ENCODE data around the gene ATAD3B. TPM values are rescaled to one million over a fixed set of nuclear protein-coding genes. Genes with fewer than 3 reads are reported as not detected.

Gene ATAD3B
- total and polyA plus RNA-seq, 2 of the 13 experiments (the other 11 are each of a cell fraction or from before 2014, with no cell fraction given), result 9.6 to 31.1 TPM

DNA sequence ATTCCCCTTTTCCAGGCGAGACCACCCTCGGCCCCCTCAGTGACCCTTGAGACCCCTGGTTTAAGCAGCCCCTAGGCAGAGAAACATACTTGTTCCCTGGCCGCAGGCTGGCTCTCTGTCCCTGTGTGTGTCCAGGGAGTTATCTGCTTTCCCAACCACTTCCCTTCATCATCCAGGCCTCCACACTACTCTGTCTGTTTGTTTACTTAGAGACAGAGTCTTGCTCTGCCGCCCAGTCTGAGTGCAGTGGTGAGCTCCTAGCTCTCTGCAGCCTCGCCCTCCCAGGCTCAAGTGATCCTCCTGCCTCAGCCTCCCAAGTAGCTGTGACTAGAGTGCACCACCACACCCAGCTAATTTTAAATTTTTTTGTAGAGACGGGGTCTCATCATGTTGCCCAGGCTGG is 41.9 kb upstream of the ATAD3B start (continued):
- TF ChIP-seq, protein P1, sequence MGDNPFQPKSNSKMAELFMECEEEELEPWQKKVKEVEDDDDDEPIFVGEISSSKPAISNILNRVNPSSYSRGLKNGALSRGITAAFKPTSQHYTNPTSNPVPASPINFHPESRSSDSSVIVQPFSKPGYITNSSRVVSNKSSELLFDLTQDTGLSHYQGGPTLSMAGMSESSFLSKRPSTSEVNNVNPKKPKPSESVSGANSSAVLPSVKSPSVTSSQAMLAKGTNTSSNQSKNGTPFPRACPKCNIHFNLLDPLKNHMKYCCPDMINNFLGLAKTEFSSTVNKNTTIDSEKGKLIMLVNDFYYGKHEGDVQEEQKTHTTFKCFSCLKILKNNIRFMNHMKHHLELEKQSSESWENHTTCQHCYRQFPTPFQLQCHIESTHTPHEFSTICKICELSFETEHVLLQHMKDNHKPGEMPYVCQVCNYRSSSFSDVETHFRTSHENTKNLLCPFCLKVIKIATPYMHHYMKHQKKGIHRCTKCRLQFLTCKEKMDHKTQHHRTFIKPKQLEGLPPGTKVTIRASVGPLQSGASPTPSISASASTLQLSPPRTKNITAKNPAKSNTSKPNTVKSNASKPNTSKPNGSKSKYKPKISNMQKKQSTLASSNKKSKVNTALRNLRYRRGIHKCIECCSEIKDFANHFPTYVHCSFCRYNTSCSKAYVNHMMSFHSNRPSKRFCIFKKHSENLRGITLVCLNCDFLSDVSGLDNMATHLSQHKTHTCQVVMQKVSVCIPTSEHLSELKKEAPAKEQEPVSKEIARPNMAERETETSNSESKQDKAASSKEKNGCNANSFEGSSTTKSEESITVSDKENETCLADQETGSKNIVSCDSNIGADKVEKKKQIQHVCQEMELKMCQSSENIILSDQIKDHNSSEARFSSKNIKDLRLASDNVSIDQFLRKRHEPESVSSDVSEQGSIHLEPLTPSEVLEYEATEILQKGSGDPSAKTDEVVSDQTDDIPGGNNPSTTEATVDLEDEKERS (CRISPR knock-in tag; IDR thresholded peaks at IDR 0.05), result no peak; the same call in 1 of the 2 replicates
- TF ChIP-seq SIN3A (IDR thresholded peaks at IDR 0.05; ENCODE audit: borderline replicate concordance, low read depth, low read length), result peak; percentile 15; the same call in 1 of the 2 replicates
- peak; percentile 97 for TF ChIP-seq KDM1A (CRISPR knock-in tag; IDR thresholded peaks at IDR 0.05)
- TF ChIP-seq ZFP36 (IDR thresholded peaks at IDR 0.05; ENCODE audit: borderline replicate concordance, low read depth, low read length, partially characterized antibody), result peak; percentile 11
- 0 out of 2 replicates have a peak, but pooled peaks have one; percentile 20 for TF ChIP-seq ZNF205 (CRISPR knock-in tag; IDR thresholded peaks at IDR 0.05)
- peak; percentile 74 for TF ChIP-seq FOXA3 (CRISPR knock-in tag; IDR thresholded peaks at IDR 0.05)
- TF ChIP-seq POLR2G (IDR thresholded peaks at IDR 0.05; ENCODE audit: low read depth, low read length), result peak; percentile 29; the same call in 1 of the 2 replicates
- TF ChIP-seq ZNF510 (CRISPR knock-in tag; IDR thresholded peaks at IDR 0.05; ENCODE audit: low read depth), result no peak
- no peak for TF ChIP-seq SALL2 (CRISPR knock-in tag; IDR thresholded peaks at IDR 0.05)
- TF ChIP-seq, protein P2, sequence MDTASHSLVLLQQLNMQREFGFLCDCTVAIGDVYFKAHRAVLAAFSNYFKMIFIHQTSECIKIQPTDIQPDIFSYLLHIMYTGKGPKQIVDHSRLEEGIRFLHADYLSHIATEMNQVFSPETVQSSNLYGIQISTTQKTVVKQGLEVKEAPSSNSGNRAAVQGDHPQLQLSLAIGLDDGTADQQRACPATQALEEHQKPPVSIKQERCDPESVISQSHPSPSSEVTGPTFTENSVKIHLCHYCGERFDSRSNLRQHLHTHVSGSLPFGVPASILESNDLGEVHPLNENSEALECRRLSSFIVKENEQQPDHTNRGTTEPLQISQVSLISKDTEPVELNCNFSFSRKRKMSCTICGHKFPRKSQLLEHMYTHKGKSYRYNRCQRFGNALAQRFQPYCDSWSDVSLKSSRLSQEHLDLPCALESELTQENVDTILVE (CRISPR knock-in tag; IDR thresholded peaks at IDR 0.05), result no peak
- TF ChIP-seq MIER2 (CRISPR knock-in tag; IDR thresholded peaks at IDR 0.05), result no peak
- TF ChIP-seq, protein P3, sequence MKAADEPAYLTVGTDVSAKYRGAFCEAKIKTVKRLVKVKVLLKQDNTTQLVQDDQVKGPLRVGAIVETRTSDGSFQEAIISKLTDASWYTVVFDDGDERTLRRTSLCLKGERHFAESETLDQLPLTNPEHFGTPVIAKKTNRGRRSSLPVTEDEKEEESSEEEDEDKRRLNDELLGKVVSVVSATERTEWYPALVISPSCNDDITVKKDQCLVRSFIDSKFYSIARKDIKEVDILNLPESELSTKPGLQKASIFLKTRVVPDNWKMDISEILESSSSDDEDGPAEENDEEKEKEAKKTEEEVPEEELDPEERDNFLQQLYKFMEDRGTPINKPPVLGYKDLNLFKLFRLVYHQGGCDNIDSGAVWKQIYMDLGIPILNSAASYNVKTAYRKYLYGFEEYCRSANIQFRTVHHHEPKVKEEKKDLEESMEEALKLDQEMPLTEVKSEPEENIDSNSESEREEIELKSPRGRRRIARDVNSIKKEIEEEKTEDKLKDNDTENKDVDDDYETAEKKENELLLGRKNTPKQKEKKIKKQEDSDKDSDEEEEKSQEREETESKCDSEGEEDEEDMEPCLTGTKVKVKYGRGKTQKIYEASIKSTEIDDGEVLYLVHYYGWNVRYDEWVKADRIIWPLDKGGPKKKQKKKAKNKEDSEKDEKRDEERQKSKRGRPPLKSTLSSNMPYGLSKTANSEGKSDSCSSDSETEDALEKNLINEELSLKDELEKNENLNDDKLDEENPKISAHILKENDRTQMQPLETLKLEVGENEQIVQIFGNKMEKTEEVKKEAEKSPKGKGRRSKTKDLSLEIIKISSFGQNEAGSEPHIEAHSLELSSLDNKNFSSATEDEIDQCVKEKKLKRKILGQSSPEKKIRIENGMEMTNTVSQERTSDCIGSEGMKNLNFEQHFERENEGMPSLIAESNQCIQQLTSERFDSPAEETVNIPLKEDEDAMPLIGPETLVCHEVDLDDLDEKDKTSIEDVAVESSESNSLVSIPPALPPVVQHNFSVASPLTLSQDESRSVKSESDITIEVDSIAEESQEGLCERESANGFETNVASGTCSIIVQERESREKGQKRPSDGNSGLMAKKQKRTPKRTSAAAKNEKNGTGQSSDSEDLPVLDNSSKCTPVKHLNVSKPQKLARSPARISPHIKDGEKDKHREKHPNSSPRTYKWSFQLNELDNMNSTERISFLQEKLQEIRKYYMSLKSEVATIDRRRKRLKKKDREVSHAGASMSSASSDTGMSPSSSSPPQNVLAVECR (CRISPR knock-in tag; IDR thresholded peaks at IDR 0.05; ENCODE audit: borderline replicate concordance), result no peak
- TF ChIP-seq ZBTB7B (CRISPR knock-in tag; IDR thresholded peaks at IDR 0.05), result 0 out of 2 replicates have a peak, but pooled peaks have one; percentile 28
- no peak for TF ChIP-seq ZFAT (CRISPR knock-in tag; conservative IDR thresholded peaks at IDR 0.05)
- TF ChIP-seq ZNF292 (CRISPR knock-in tag; IDR thresholded peaks at IDR 0.05; ENCODE audit: borderline replicate concordance, low read depth), result peak; percentile 41; the same call in 1 of the 2 replicates
- TF ChIP-seq, protein P4, sequence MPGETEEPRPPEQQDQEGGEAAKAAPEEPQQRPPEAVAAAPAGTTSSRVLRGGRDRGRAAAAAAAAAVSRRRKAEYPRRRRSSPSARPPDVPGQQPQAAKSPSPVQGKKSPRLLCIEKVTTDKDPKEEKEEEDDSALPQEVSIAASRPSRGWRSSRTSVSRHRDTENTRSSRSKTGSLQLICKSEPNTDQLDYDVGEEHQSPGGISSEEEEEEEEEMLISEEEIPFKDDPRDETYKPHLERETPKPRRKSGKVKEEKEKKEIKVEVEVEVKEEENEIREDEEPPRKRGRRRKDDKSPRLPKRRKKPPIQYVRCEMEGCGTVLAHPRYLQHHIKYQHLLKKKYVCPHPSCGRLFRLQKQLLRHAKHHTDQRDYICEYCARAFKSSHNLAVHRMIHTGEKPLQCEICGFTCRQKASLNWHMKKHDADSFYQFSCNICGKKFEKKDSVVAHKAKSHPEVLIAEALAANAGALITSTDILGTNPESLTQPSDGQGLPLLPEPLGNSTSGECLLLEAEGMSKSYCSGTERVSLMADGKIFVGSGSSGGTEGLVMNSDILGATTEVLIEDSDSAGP (CRISPR knock-in tag; IDR thresholded peaks at IDR 0.05; ENCODE audit: borderline replicate concordance), result peak; percentile 27; the same call in 1 of the 2 replicates
- no peak for TF ChIP-seq HIVEP1 (CRISPR knock-in tag; IDR thresholded peaks at IDR 0.05)
- TF ChIP-seq ZFP1 (CRISPR knock-in tag; IDR thresholded peaks at IDR 0.05), result no peak
- no peak for TF ChIP-seq NFYC (CRISPR knock-in tag; IDR thresholded peaks at IDR 0.05)
- TF ChIP-seq PITX1 (CRISPR knock-in tag; IDR thresholded peaks at IDR 0.05), result 0 out of 2 replicates have a peak, but pooled peaks have one; percentile 12
- TF ChIP-seq BRCA1 (CRISPR knock-in tag; IDR thresholded peaks at IDR 0.05), result no peak
